Liver (tissue), 9 donors: Measurements from ENCODE around the gene NPTN. TPM values are rescaled to one million over a fixed set of nuclear protein-coding genes. Genes with fewer than 3 reads are reported as not detected.

Source experiments
- DNase-seq: peaks from one replicate; pipeline ENCODE4 v3.0.0-alpha.2; 2017; ENCODE audit warnings: low spot score
- H3K27ac ChIP-seq, 2 donors: one replicate each; pipeline ENCODE4 v1.7.0; 2013; ENCODE audit warnings: inconsistent platforms in 2 of 2, low read length in 2 of 2, control low read depth in 1 of 2, low read depth in 1 of 2, mild to moderate bottlenecking in 1 of 2
- H3K27me3 ChIP-seq, 4 donors: one replicate each; pipeline versions ENCODE4 v1.6.1 to v1.7.0; 2013; ENCODE audit warnings: low read length in 3 of 4, inconsistent platforms in 1 of 4, mild to moderate bottlenecking in 1 of 4, moderate library complexity in 1 of 4; ENCODE audit not compliant: control insufficient read depth in 4 of 4, insufficient read depth in 4 of 4
- H3K36me3 ChIP-seq, 4 donors: one replicate each; pipeline versions ENCODE4 v1.6.1 to v1.7.0; 2013; ENCODE audit warnings: low read length in 3 of 4, mild to moderate bottlenecking in 3 of 4, low read depth in 1 of 4, moderate library complexity in 1 of 4; ENCODE audit not compliant: control insufficient read depth in 4 of 4, insufficient read depth in 3 of 4
- H3K4me1 ChIP-seq, 4 donors: one replicate each; pipeline versions ENCODE4 v1.6.1 to v1.7.0; 2013; ENCODE audit warnings: low read length in 3 of 4, mild to moderate bottlenecking in 3 of 4, moderate library complexity in 1 of 4; ENCODE audit not compliant: control insufficient read depth in 4 of 4, insufficient read depth in 4 of 4
- H3K4me3 ChIP-seq, 3 donors: one replicate each; pipeline versions ENCODE4 v1.6.1 to v1.7.0; 2013; ENCODE audit warnings: low read length in 3 of 3, control low read depth in 1 of 3, low read depth in 1 of 3, mild to moderate bottlenecking in 1 of 3
- H3K9ac ChIP-seq, 2 donors: one replicate each; pipeline ENCODE4 v1.7.0; 2013; ENCODE audit warnings: low read length in 2 of 2, mild to moderate bottlenecking in 2 of 2, moderate library complexity in 2 of 2, control low read depth in 1 of 2, low read depth in 1 of 2
- H3K9me3 ChIP-seq, 4 donors: one replicate each; pipeline versions ENCODE4 v1.6.1 to v1.7.0; 2013; ENCODE audit warnings: low read length in 3 of 4; ENCODE audit not compliant: control insufficient read depth in 4 of 4
- CTCF ChIP-seq: fragments of 150-350 bp; IDR thresholded peaks from 2 replicates; pipeline ENCODE4 v1.5.1; 2017; ENCODE audit warnings: improper control_type of control experiment, low read depth, low read length; ENCODE audit not compliant: missing input control
- EGR1 ChIP-seq, 2 donors: IDR thresholded peaks; 2 replicates each; pipeline ENCODE4 v1.6.1; 2016 to 2018; ENCODE audit warnings: antibody characterized with exemption in 2 of 2, low read depth in 2 of 2
- FOXA1 ChIP-seq: IDR thresholded peaks from 2 replicates; pipeline ENCODE4 v1.6.1; 2016; ENCODE audit warnings: antibody characterized with exemption
- FOXA2 ChIP-seq: IDR thresholded peaks from 2 replicates; pipeline ENCODE4 v1.6.1; 2016; ENCODE audit warnings: antibody characterized with exemption
- GABPA ChIP-seq, 2 donors: IDR thresholded peaks in 1 of 2; conservative IDR thresholded peaks in 1 of 2; 2 replicates each; pipeline ENCODE4 v1.6.1; 2016; ENCODE audit warnings: antibody characterized with exemption in 2 of 2, mild to moderate bottlenecking in 1 of 2, moderate library complexity in 1 of 2
- HNF4A ChIP-seq, 2 donors: conservative IDR thresholded peaks; 2 replicates each; pipeline ENCODE4 v1.6.1; 2016; ENCODE audit warnings: antibody characterized with exemption in 2 of 2, mild to moderate bottlenecking in 2 of 2
- HNF4G ChIP-seq: IDR thresholded peaks from 2 replicates; pipeline ENCODE4 v1.6.1; 2016; ENCODE audit warnings: antibody characterized with exemption
- JUND ChIP-seq, 2 donors: IDR thresholded peaks; 2 replicates each; pipeline ENCODE4 v1.6.1; 2016; ENCODE audit warnings: antibody characterized with exemption in 2 of 2
- MAX ChIP-seq: IDR thresholded peaks from 2 replicates; pipeline ENCODE4 v1.6.1; 2016; ENCODE audit warnings: antibody characterized with exemption
- NR2F2 ChIP-seq: IDR thresholded peaks from 2 replicates; pipeline ENCODE4 v1.6.1; 2016; ENCODE audit warnings: antibody characterized with exemption
- RAD21 ChIP-seq, 2 donors: IDR thresholded peaks; 2 replicates each; pipeline ENCODE4 v1.6.1; 2016; ENCODE audit warnings: antibody characterized with exemption in 2 of 2, mild to moderate bottlenecking in 2 of 2
- REST ChIP-seq: IDR thresholded peaks from 2 replicates; pipeline ENCODE4 v1.6.1; 2016; ENCODE audit warnings: antibody characterized with exemption, mild to moderate bottlenecking
- RXRA ChIP-seq, 2 donors: IDR thresholded peaks; 2 replicates each; pipeline ENCODE4 v1.6.1; 2017 to 2018; ENCODE audit warnings: antibody characterized with exemption in 2 of 2, mild to moderate bottlenecking in 1 of 2
- SP1 ChIP-seq: IDR thresholded peaks from 2 replicates; pipeline ENCODE4 v1.6.1; 2018; ENCODE audit warnings: antibody characterized with exemption, mild to moderate bottlenecking
- TAF1 ChIP-seq: conservative IDR thresholded peaks from 2 replicates; pipeline ENCODE4 v1.6.1; 2016; ENCODE audit warnings: antibody characterized with exemption, mild to moderate bottlenecking
- YY1 ChIP-seq: IDR thresholded peaks from 2 replicates; pipeline ENCODE4 v1.6.1; 2016; ENCODE audit warnings: antibody characterized with exemption, mild to moderate bottlenecking
- WGBS: extraction: QIAGEN DNeasy Blood & Tissue Kit; methylation state at CpG from one replicate; pipeline ENCODE4 v1.1.7; 2013; 5-methylcytosine and 5-hydroxymethylcytosine counted together
- polyA plus RNA-seq, 2 donors: library from polyadenylated mRNA; stranded (reverse) in 1 of 2; unstranded in 1 of 2; fragments of 200-250 nt in 1 of 2; fragments of >200 nt in 1 of 2; fragmentation: Nextera tagmentation in 1 of 2; extraction: Ambion mirVana in 1 of 2; gene quantifications; one replicate each; pipeline versions ENCODE4 v1.2.1 to v1.2.3, GENCODE V29; 2013 to 2015
- total RNA-seq, 2 donors: library from RNA; depleted of rRNA; stranded (reverse); fragments of >200 nt; gene quantifications; one replicate each; pipeline ENCODE4 v1.2.3, GENCODE V29; 2014
- donor health status: healthy.
- donor health status: healthy.
- donor health status: healthy.
- donor health status: healthy.
- donor health status: healthy.

The NPTN gene
- total and polyA plus RNA-seq, 4 donors, result 16.8 to 42.4 (median 33.9) TPM

- no peak for DNase-seq
- TF ChIP-seq TAF1, result no peak
- no peak for TF ChIP-seq SP1
- TF ChIP-seq HNF4A (conservative IDR thresholded peaks at IDR 0.05), result no peak
- TF ChIP-seq FOXA2, result no peak
- TF ChIP-seq CTCF, result no peak
- no peak for TF ChIP-seq RXRA (IDR thresholded peaks at IDR 0.05)
- no peak for TF ChIP-seq EGR1 (IDR thresholded peaks at IDR 0.05; ENCODE audit: low read depth in 2 of 2)
- TF ChIP-seq FOXA1, result no peak
- TF ChIP-seq HNF4G, result no peak
- TF ChIP-seq NR2F2, result no peak
- no peak for TF ChIP-seq GABPA (IDR thresholded peaks at IDR 0.05 in 1 of 2, conservative IDR thresholded peaks at IDR 0.05 in 1 of 2)
- no peak for TF ChIP-seq MAX
- no peak for TF ChIP-seq RAD21 (IDR thresholded peaks at IDR 0.05)
- TF ChIP-seq REST, result no peak
- TF ChIP-seq YY1, result no peak
- H3K4me3 ChIP-seq, result no peak overlapping the region
- no peak overlapping the region for H3K27ac ChIP-seq
- H3K4me1 ChIP-seq, result no peaks in the 10 kb centered on the region
- peaks cover 0 to 50% (median 34%) of the 10 kb centered on the region in 4 donors for H3K36me3 ChIP-seq
- no peak overlapping the region for H3K9ac ChIP-seq
- no peaks in the 10 kb centered on the region for H3K9me3 ChIP-seq
- WGBS, result 90% methylated on average over 5 of the region's 5 CpGs
- no peaks in the 10 kb centered on the region for H3K27me3 ChIP-seq
These were observed 61.8 kb downstream of the NPTN start for GRCh38 chr15:73571346-73571745.

GRCh38 chr15:73570355-73571032, 62.7 kb downstream of the NPTN start:
- Histone ChIP-seq H3K27ac (no peak overlapping the region), H3K36me3 (peaks cover 0 to 44% (median 33%) of the 10 kb centered on the region in 4 donors), H3K4me3 (no peak overlapping the region), H3K4me1 (no peaks in the 10 kb centered on the region), H3K9me3 (no peaks in the 10 kb centered on the region), H3K9ac (no peak overlapping the region), H3K27me3 (no peaks in the 10 kb centered on the region)
- WGBS, result 82% methylated on average over 7 of the region's 7 CpGs
- TF ChIP-seq FOXA2 (no peak), MAX (no peak), HNF4G (no peak), CTCF (no peak), JUND (IDR thresholded peaks at IDR 0.05) (no peak), FOXA1 (no peak), HNF4A (conservative IDR thresholded peaks at IDR 0.05) (no peak), TAF1 (no peak)
- no peak for DNase-seq
